Esophagus muscularis mucosa (tissue), 3 donors: ENCODE data around the gene OLFML2B.

Experiments
- CTCF ChIP-seq, 3 experiments: fragments of 200-600 bp in 2 of 3; fragments of 450-650 bp in 1 of 3; sonication (generic) in 2 of 3; IDR thresholded peaks; one replicate each; pipeline ENCODE4 v1.5.1; 2017 to 2019; ENCODE audit warnings: antibody characterized with exemption in 3 of 3, mild to moderate bottlenecking in 2 of 3, moderate library complexity in 1 of 3
- POLR2A ChIP-seq: fragments of 450-650 bp; IDR thresholded peaks from one replicate; pipeline ENCODE4 v1.6.1; 2017; ENCODE audit warnings: antibody characterized with exemption, moderate library complexity, mild to moderate bottlenecking, low read depth
- POLR2AphosphoS5 ChIP-seq, 2 donors: sonication (generic); formaldehyde crosslinking; IDR thresholded peaks; one replicate each; pipeline ENCODE4 v1.6.1; 2017; ENCODE audit warnings: antibody characterized with exemption in 2 of 2

- TF ChIP-seq POLR2A (no peak), CTCF (IDR thresholded peaks at IDR 0.05) (no peak), POLR2AphosphoS5 (IDR thresholded peaks at IDR 0.05) (no peak)
Observed at GRCh38 chr1:162028726-162029125, 5.1 kb upstream of the OLFML2B start.
